HAP-1 (cell line): ENCODE results near the gene RHOC.

ENCODE experiments used
- DNase-seq, 2 experiments: peaks; one replicate each; pipeline ENCODE4 v3.0.0-alpha.2; 2016 to 2020; ENCODE audit warnings: low spot score in 2 of 2
- H3K27me3 ChIP-seq: fragments of 250-450 bp; sonication (Bioruptor Pico); 2 replicates; pipeline ENCODE4 v1.5.1; 2020; ENCODE audit warnings: low read depth, mild to moderate bottlenecking, moderate library complexity
- H3K36me3 ChIP-seq: fragments of 250-450 bp; sonication (Bioruptor Pico); replicated peaks from 2 replicates; pipeline ENCODE4 v1.5.1; 2020; ENCODE audit warnings: mild to moderate bottlenecking
- H3K4me1 ChIP-seq: fragments of 250-450 bp; sonication (Bioruptor Pico); 2 replicates; pipeline ENCODE4 v1.5.1; 2020; ENCODE audit warnings: mild to moderate bottlenecking
- H3K4me3 ChIP-seq: fragments of 250-450 bp; sonication (Bioruptor Pico); 2 replicates; pipeline ENCODE4 v1.5.1; 2020; ENCODE audit warnings: mild to moderate bottlenecking, moderate library complexity
- H3K9me3 ChIP-seq: fragments of 250-450 bp; sonication (Bioruptor Pico); 2 replicates; pipeline ENCODE4 v1.5.1; 2020; ENCODE audit warnings: mild to moderate bottlenecking, moderate library complexity
- in situ Hi-C: fragments of 300-500 bp; cut with MboI; formaldehyde crosslinking; loops from 3 replicates; pipeline ENCODE4 v1.14.3; 2020; ENCODE audit warnings: low sequenced_read_pairs, inconsistent platforms, mixed read lengths

Gene RHOC

DNA sequence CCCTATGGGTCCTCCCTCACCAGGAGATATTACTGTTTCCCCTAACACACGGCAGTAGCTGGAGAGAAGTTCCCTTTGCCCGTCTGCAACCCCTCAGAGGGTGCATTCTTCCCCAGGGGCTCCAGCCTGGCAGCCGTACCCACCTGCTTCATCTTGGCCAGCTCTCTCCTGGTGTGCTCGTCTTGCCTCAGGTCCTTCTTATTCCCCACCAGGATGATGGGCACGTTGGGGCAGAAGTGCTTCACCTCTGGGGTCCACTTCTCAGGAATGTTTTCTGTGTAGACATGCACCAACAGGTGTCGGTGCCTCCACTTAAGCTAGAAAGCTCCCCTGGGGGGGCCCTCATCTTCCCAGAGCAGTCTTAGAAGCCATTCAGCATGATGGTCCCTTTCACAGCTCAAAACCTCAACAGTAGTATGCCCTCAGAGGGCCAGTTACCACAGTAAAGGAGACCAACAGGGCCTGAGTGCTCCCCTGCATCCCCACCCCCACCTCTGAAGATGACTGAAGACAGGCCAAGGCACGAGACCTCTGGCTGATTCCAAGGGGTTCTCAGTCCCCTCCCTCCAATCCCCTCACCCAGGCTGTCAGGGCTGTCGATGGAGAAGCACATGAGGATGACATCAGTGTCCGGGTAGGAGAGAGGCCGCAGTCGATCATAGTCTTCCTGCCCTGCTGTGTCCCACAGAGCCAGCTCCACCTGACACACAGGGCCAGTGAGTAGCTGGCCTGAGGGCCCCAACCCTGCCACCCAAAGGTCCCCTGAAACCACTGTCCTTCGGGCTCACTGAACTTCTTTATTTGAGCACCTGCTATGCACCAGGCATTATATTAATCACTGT, 4.3 kb downstream of the RHOC start:
- peaks cover 30% of the 10 kb centered on the region for H3K4me1 ChIP-seq
- in situ Hi-C loops: no loop called here
- peaks cover 57% of the 10 kb centered on the region for H3K36me3 ChIP-seq
- H3K4me3 ChIP-seq: no peak overlapping the region
- DNase-seq: no peak
- no peaks in the 10 kb centered on the region for H3K27me3 ChIP-seq
- H3K9me3 ChIP-seq: no peaks in the 10 kb centered on the region

DNA sequence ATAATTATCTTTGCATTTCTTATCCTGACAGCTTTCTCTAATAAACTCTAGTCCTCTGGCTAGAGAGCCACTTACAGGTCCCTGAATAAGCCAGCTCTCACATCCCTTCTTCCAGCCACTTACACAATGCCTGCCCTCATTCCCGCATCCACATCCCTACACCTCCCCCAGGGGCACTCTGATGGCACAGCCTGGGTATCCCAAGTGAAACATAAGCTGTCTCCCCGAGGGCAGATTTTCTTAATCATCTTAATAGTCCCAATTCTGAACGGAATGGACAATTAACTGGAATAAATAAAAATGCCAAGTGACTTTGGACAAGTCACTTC, 4.9 kb downstream of the RHOC start:
- Histone ChIP-seq H3K4me1 (peaks cover 28% of the 10 kb centered on the region), H3K36me3 (peaks cover 63% of the 10 kb centered on the region), H3K4me3 (no peak overlapping the region), H3K27me3 (no peaks in the 10 kb centered on the region), H3K9me3 (no peaks in the 10 kb centered on the region)
- in situ Hi-C loops: no loop called here
- DNase-seq: no peak

DNA sequence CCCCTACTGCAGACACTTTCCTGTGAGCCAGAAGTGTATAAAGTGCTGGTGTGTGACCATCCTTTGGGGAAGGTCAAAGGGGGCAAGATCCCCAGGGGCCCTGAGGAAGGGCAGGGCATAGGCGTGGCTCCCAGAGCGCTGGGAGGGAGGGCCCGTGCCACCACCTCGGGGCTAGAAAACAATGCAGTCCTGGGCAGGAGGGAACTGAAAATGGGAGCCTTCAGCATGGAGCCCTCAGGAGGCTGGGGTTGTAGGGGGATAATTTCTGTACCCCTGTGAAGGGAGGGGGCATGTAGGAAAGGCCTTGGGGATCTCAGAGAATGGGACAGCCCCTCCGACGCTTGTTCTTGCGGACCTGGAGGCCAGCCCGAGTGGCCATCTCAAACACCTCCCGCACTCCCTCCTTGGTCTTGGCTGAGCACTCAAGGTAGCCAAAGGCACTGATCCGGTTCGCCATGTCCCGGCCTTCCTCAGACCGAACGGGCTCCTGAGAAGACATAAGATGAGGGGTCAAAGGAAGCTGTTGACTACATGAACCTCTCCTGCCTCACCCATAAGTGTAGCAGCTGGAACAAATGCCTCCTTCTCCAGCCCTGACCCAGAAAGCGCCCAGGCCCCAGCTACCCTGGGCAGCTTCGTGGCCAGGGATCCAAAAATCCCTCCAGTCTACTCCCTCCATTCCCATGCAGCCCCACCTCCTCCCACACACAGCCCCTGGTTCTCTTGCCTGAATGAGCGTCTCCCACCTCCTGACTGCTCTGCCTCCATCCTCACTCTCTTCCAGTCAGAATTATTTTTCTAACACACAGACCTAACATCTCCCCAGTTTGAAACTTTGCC, 5.5 kb downstream of the RHOC start:
- Histone ChIP-seq H3K9me3 (no peaks in the 10 kb centered on the region), H3K4me3 (no peak overlapping the region), H3K4me1 (peaks cover 28% of the 10 kb centered on the region), H3K36me3 (peaks cover 69% of the 10 kb centered on the region), H3K27me3 (no peaks in the 10 kb centered on the region)
- in situ Hi-C loops: no loop called here
- no peak for DNase-seq

DNA sequence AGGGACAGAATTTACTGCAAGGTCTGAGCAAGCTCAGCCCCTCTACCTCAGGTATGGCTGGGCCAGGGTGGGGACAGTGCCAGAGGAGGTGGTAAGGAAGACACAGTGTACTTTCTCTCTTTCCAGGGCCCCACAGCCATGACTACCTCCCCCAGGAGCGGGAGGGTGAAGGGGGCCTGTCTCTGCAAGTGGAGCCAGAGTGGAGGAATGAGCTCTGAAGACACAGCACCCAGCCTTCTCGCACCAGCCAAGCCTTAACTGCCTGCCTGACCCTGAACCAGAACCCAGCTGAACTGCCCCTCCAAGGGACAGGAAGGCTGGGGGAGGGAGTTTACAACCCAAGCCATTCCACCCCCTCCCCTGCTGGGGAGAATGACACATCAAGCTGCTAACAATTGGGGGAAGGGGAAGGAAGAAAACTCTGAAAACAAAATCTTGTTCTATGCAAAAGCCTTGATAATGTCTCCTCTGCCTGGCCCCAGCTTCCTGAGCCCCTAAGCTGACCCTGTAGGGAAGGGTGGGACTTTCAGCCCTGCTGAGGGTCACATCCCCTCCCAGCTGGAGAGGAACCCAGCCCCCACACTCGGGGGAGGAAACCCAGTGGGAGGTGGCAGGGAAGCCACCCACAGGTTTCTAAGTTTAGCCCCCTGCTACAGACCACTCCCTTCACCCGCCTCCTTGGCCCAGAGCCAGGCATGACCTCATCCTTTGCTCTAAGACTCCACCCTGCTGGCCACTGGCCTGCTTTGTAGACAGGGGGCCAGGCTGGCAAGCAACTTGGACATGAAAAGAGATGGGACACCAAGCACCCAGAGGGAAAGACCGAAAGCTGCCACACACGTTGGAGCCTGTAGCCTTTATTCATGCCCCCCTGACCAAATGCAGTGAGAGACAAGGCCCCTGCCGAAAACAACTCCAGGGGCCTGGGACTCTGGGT, 6.4 kb downstream of the RHOC start:
- Histone ChIP-seq H3K36me3 (peaks cover 78% of the 10 kb centered on the region), H3K4me1 (peaks cover 24% of the 10 kb centered on the region), H3K27me3 (no peaks in the 10 kb centered on the region), H3K9me3 (no peaks in the 10 kb centered on the region), H3K4me3 (no peak overlapping the region)
- in situ Hi-C loops: no loop called here
- DNase-seq: peak; percentile 40 to 92

DNA sequence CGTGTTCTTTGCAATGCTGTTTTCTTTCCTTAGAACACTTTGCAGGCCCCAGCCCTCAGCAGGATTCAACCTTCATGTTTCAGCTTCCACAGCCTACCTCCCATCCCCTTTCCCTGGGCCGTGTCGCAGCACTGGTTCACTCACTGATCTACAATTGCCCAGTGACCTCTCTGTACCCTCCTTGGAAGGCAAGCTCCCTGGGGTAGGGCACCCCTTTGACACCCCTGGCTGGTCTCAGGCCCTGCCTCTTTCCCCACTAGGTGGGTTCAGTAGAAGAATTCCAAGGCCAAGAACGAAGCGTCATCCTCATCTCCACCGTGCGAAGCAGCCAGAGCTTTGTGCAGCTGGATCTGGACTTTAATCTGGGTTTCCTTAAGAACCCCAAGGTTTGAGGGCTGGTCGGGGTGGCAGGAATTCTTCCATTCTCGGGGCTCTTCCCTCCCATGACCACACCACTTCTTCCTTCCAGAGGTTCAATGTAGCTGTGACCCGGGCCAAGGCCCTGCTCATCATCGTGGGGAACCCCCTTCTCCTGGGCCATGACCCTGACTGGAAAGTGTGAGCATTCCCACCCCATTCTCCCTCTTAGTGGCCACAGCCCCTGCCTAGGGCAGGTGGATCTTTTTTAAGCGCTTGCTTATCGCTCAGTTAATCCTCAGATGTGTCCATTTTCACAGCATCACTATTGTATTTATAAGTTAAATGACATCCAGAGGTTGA, 7.3 kb downstream of the RHOC start:
- in situ Hi-C loops: no loop called here
- peaks cover 88% of the 10 kb centered on the region for H3K36me3 ChIP-seq
- H3K9me3 ChIP-seq: no peaks in the 10 kb centered on the region
- peaks cover 16% of the 10 kb centered on the region for H3K4me1 ChIP-seq
- no peaks in the 10 kb centered on the region for H3K27me3 ChIP-seq
- no peak for DNase-seq
- H3K4me3 ChIP-seq: no peak overlapping the region

DNA sequence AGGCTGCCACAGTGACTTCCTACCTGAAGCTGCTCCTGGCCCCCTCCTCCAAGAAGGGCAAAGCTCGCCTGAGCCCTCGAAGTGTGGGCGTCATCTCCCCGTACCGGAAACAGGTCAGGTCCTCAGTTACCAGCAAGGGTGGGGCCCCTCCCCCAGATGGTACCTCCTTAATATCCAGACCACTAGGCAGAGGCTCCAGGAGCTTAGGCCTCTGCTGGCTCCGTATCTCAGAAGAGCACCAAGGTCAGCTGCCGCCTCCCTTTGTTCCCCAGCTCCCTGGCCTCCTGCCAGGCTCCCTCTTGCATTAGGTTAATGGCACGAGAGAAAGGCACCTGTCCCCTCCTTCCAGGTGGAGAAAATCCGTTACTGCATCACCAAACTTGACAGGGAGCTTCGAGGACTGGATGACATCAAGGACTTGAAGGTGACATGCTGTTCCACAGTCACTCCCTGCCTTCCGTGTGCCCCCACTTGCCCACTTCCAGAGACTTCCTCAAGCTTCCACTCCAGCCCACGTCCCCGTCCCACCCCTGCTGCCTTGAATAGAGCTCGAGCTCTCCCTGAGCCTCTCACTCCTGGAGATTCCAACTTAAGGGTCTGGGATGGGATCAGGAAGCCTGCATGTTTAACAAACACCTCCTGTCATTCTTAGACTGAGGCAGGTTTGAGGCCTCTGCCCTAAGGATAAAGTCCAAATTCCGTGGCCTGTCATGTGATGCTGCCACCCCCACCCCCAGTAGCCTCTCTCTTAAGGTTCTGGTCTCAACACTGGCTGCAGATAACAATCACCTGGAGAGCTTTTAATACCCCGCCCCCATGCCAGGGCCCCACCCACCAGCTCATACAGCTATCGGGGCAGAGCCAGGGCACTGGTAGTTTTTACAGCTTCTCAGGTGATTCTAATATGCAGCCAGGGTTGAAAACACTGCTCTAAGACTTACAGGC, 8.3 kb downstream of the RHOC start:
- Histone ChIP-seq H3K4me3 (no peak overlapping the region), H3K9me3 (no peaks in the 10 kb centered on the region), H3K27me3 (no peaks in the 10 kb centered on the region), H3K36me3 (peaks cover 97% of the 10 kb centered on the region), H3K4me1 (peaks cover 12% of the 10 kb centered on the region)
- in situ Hi-C loops: no loop called here
- DNase-seq: peak in 1 of 2 experiments; percentile 54

DNA sequence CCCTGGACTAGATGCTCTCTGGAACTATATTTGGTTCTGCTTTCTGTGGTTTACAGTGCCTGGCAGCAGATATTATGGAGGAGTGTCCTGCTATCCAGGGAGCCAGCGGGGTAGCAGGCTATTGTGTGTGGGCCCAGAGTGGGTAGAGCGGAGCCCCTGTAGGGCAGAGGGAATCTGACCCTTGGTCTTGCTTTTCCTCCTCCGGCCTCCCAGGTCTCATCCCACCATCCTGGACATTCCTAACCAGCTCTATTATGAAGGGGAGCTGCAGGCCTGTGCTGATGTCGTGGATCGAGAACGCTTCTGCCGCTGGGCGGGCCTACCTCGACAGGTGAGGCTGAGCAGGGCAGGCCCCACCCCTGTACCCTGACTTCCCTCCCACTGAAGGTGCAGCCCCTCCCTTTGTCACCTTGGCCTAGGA, 9.1 kb downstream of the RHOC start:
- DNase-seq: no peak
- Histone ChIP-seq H3K4me1 (peaks cover 12% of the 10 kb centered on the region), H3K4me3 (no peak overlapping the region), H3K9me3 (no peaks in the 10 kb centered on the region), H3K36me3 (peaks cover 97% of the 10 kb centered on the region), H3K27me3 (no peaks in the 10 kb centered on the region)
- in situ Hi-C loops: no loop called here

DNA sequence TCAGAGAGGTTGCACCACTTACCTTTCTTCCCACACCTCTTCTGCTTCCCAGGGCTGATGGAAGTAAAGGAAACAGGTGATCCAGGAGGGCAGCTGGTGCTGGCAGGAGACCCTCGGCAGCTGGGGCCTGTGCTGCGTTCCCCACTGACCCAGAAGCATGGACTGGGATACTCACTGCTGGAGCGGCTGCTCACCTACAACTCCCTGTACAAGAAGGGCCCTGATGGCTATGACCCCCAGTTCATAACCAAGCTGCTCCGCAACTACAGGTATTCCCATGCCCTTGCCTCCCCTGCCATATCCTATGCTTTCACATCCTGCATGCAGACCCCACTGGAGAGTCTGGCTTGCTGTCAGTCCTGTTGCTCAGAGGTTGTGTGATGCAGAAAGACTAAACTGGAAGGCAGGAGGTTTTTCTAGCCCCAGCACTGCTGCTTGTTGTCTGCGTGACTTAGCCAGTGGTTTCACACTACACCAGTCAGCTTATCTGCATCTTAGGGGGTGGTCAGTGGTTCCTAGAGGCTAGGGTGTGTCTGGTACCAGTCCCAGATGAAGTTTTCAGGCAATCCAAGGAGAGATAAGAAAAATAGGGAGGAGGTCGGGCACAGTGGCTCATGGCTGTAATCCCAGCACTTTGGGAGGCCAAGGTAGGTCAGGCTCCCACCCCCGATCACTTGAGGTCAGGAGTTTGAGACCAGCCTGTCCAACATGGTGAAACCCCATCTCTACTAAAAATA, 10.2 kb downstream of the RHOC start:
- peaks cover 97% of the 10 kb centered on the region for H3K36me3 ChIP-seq
- in situ Hi-C loops: no loop called here

DNA sequence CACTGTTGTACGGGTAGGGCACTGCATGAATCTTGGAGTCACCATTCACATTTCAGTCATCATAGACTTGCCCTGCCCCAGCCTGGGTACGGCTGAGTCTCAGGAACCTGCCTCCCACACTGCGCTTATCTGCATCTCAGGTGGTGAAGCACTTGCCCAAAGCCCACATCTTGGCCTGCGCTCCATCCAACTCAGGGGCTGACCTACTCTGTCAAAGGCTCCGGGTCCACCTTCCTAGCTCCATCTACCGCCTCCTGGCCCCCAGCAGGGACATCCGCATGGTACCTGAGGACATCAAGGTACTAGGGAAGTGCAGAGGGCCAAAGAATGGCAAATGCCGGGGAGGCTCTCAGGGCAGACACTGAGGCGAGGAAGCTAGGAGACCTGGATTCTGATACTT, 11.7 kb downstream of the RHOC start:
- H3K4me1 ChIP-seq: peaks cover 2% of the 10 kb centered on the region

More for the DNA sequence above, 10.2 kb downstream of the RHOC start:
- no peak overlapping the region for H3K4me3 ChIP-seq
- no peaks in the 10 kb centered on the region for H3K9me3 ChIP-seq
- no peak for DNase-seq
- H3K27me3 ChIP-seq: no peaks in the 10 kb centered on the region
- peaks cover 12% of the 10 kb centered on the region for H3K4me1 ChIP-seq

DNA sequence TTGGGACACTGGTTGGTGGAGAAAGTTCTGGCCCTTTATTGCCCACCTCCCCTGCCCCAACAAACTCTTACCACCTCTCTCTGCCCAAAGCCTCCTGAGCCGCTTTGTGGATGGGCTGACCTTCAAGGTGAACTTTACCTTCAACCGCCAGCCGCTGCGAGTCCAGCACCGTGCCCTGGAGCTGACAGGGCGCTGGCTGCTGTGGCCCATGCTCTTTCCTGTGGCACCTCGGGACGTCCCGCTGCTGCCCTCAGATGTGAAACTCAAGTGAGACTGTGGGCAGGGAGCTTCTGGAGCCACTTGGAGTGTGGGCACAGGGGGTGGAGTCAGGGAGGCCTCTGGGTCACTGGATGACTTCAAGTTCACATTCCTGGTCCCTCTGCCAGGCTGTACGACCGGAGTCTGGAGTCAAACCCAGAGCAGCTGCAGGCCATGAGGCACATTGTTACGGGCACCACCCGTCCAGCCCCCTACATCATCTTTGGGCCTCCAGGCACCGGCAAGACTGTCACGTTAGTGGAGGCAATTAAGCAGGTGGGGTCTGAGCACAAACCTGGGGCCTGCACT, 12.5 kb downstream of the RHOC start:
- no peaks in the 10 kb centered on the region for H3K4me1 ChIP-seq
- H3K36me3 ChIP-seq: peaks cover 96% of the 10 kb centered on the region
- no peak overlapping the region for H3K4me3 ChIP-seq
- H3K27me3 ChIP-seq: no peaks in the 10 kb centered on the region
- DNase-seq: no peak
- no peaks in the 10 kb centered on the region for H3K9me3 ChIP-seq
- in situ Hi-C loops: no loop called here

More for the DNA sequence above, 11.7 kb downstream of the RHOC start:
- no peak for DNase-seq
- Histone ChIP-seq H3K4me3 (no peak overlapping the region), H3K27me3 (no peaks in the 10 kb centered on the region), H3K9me3 (no peaks in the 10 kb centered on the region), H3K36me3 (peaks cover 97% of the 10 kb centered on the region)
- in situ Hi-C loops: no loop called here

DNA sequence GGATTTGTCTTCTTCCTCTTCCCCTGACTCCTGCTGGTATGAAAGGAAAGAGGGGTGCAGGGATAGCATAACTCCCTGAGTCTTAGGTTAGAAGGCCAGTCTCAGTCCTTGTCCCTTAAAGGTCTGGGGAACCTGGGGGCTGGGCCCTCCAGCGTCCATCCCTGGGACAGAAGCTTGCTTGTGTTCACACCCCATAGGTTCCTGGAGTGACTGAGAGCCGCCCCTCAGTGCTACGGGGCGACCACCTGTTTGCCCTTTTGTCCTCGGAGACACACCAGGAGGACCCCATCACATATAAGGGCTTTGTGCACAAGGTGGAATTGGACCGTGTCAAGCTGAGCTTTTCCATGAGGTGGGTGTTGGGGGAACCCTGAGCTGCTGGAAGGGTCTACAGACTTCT, 13.1 kb downstream of the RHOC start:
- Histone ChIP-seq H3K36me3 (peaks cover 91% of the 10 kb centered on the region), H3K4me1 (no peaks in the 10 kb centered on the region), H3K9me3 (no peaks in the 10 kb centered on the region), H3K4me3 (no peak overlapping the region), H3K27me3 (no peaks in the 10 kb centered on the region)
- no peak for DNase-seq
- in situ Hi-C loops: no loop called here
